HEK293 (cell line): Measurements from ENCODE around the gene CTBP2.

Experiments
- CTCF ChIA-PET: fragments of 350-600 bp; formaldehyde crosslinking; extraction: SDS; loops from one replicate; lab custom pipeline; 2021; ENCODE audit warnings: antibody characterized with exemption; lab: Yijun Ruan, JAX
- POLR2A ChIA-PET: fragments of 300-600 bp; formaldehyde crosslinking; extraction: SDS; loops from one replicate; lab custom pipeline; 2020; ENCODE audit warnings: antibody characterized with exemption, inconsistent platforms; lab: Yijun Ruan, JAX
- H3K27ac ChIP-seq: fragments of 200-500 bp; sonication (Bioruptor generic); 2 replicates; pipeline ENCODE4 v1.5.1; 2014; ENCODE audit warnings: low read depth, low read length, control low read depth, inconsistent platforms; ENCODE audit errors: extremely low read depth
- H3K36me3 ChIP-seq, 2 experiments: fragments of 200-500 bp in 1 of 2; sonication (Bioruptor generic) in 1 of 2; 1 replicate in 1 of 2; 2 replicates in 1 of 2; pipeline ENCODE4 v1.5.1; 2014 to 2017; ENCODE audit warnings: inconsistent platforms in 2 of 2, low read length in 2 of 2; ENCODE audit not compliant: control insufficient read depth in 2 of 2, insufficient read depth in 1 of 2
- H3K4me1 ChIP-seq: fragments of 200-500 bp; sonication (Bioruptor generic); 2 replicates; pipeline ENCODE4 v1.5.1; 2014; ENCODE audit warnings: mild to moderate bottlenecking, low read length, inconsistent platforms; ENCODE audit not compliant: control insufficient read depth, insufficient read depth
- H3K4me3 ChIP-seq: 2 replicates; pipeline ENCODE4 v1.5.1; 2011; ENCODE audit warnings: low read depth, mild to moderate bottlenecking, control low read depth, low read length, moderate library complexity
- H3K9me3 ChIP-seq: fragments of 200-500 bp; sonication (Bioruptor generic); 2 replicates; pipeline ENCODE4 v1.5.1; 2014; ENCODE audit warnings: low read depth, low read length, inconsistent platforms; ENCODE audit not compliant: control insufficient read depth, insufficient read depth
- BCL11B ChIP-seq: fragments of 450-650 bp; formaldehyde crosslinking; IDR thresholded peaks from 2 replicates; pipeline ENCODE4 v1.5.1; 2016; ENCODE audit warnings: low read depth, missing biosample characterization, missing genetic modification characterization
- GFI1B ChIP-seq: fragments of 450-650 bp; formaldehyde crosslinking; IDR thresholded peaks from 2 replicates; pipeline ENCODE4 v1.5.1; 2016; ENCODE audit warnings: missing biosample characterization, missing genetic modification characterization
- HIC1 ChIP-seq: fragments of 450-650 bp; formaldehyde crosslinking; IDR thresholded peaks from 2 replicates; pipeline ENCODE4 v1.5.1; 2016; ENCODE audit warnings: missing biosample characterization, missing genetic modification characterization
- HOXA7 ChIP-seq: sonication (generic); formaldehyde crosslinking; IDR thresholded peaks from 2 replicates; pipeline ENCODE4 v1.8.1; 2022; ENCODE audit warnings: missing genetic modification reagents, borderline replicate concordance
- IKZF3 ChIP-seq: fragments of 450-650 bp; IDR thresholded peaks from 2 replicates; pipeline ENCODE4 v1.5.0; 2018; ENCODE audit warnings: missing biosample characterization, mild to moderate bottlenecking, missing genetic modification characterization, moderate library complexity
- OVOL3 ChIP-seq: fragments of 450-650 bp; formaldehyde crosslinking; IDR thresholded peaks from 2 replicates; pipeline ENCODE4 v1.5.1; 2016; ENCODE audit warnings: missing biosample characterization, missing genetic modification characterization
- PRDM10 ChIP-seq: fragments of 450-650 bp; formaldehyde crosslinking; IDR thresholded peaks from 2 replicates; pipeline ENCODE4 v1.5.1; 2016; ENCODE audit warnings: missing biosample characterization, missing genetic modification characterization
- RBAK ChIP-seq: fragments of 450-650 bp; formaldehyde crosslinking; IDR thresholded peaks from 2 replicates; pipeline ENCODE4 v1.5.1; 2016; ENCODE audit warnings: missing biosample characterization, missing genetic modification characterization
- TCF7L2 ChIP-seq: IDR thresholded peaks from 2 replicates; pipeline ENCODE4 v1.6.1; 2011; ENCODE audit warnings: low read depth, mild to moderate bottlenecking, inconsistent platforms, low read length, moderate library complexity, borderline replicate concordance
- ZBTB21 ChIP-seq: fragments of 450-650 bp; formaldehyde crosslinking; IDR thresholded peaks from 2 replicates; pipeline ENCODE4 v1.5.1; 2017; ENCODE audit warnings: missing biosample characterization, missing genetic modification characterization
- ZBTB49 ChIP-seq: fragments of 450-650 bp; formaldehyde crosslinking; IDR thresholded peaks from 2 replicates; pipeline ENCODE4 v1.5.1; 2016; ENCODE audit warnings: missing biosample characterization, missing genetic modification characterization, low read depth
- ZNF138 ChIP-seq: fragments of 450-650 bp; formaldehyde crosslinking; IDR thresholded peaks from 2 replicates; pipeline ENCODE4 v1.5.1; 2016; ENCODE audit warnings: missing biosample characterization, missing genetic modification characterization, borderline replicate concordance
- ZNF146 ChIP-seq: fragments of 450-650 bp; formaldehyde crosslinking; IDR thresholded peaks from 2 replicates; pipeline ENCODE4 v1.5.1; 2016; ENCODE audit warnings: missing biosample characterization, missing genetic modification characterization
- ZNF16 ChIP-seq: fragments of 450-650 bp; formaldehyde crosslinking; IDR thresholded peaks from 2 replicates; pipeline ENCODE4 v1.5.1; 2016; ENCODE audit warnings: low read depth, missing biosample characterization, missing genetic modification characterization
- ZNF274 ChIP-seq, 2 experiments: fragments of 200-500 bp in 1 of 2; fragments of 450-650 bp in 1 of 2; sonication (Bioruptor generic) in 1 of 2; formaldehyde crosslinking in 1 of 2; IDR thresholded peaks; 2 replicates each; pipeline versions ENCODE4 v1.5.1 to v1.6.1; 2014 to 2016; ENCODE audit warnings: borderline replicate concordance in 1 of 2, inconsistent platforms in 1 of 2, low read length in 1 of 2, missing biosample characterization in 1 of 2, missing genetic modification characterization in 1 of 2
- ZNF292 ChIP-seq: fragments of 450-650 bp; formaldehyde crosslinking; IDR thresholded peaks from 2 replicates; pipeline ENCODE4 v1.5.1; 2016; ENCODE audit warnings: low read depth, missing biosample characterization, missing genetic modification characterization, borderline replicate concordance
- ZNF324 ChIP-seq: fragments of 450-650 bp; formaldehyde crosslinking; IDR thresholded peaks from 2 replicates; pipeline ENCODE4 v1.5.1; 2016; ENCODE audit warnings: missing biosample characterization, missing genetic modification characterization
- ZNF354C ChIP-seq: fragments of 450-650 bp; formaldehyde crosslinking; IDR thresholded peaks from 2 replicates; pipeline ENCODE4 v1.5.1; 2016; ENCODE audit warnings: missing biosample characterization, missing genetic modification characterization, low read depth, borderline replicate concordance
- ZNF416 ChIP-seq: fragments of 450-650 bp; formaldehyde crosslinking; IDR thresholded peaks from 2 replicates; pipeline ENCODE4 v1.5.1; 2016; ENCODE audit warnings: missing biosample characterization, missing genetic modification characterization
- ZNF561 ChIP-seq: fragments of 450-650 bp; IDR thresholded peaks from 2 replicates; pipeline ENCODE4 v1.5.1; 2018; ENCODE audit warnings: missing biosample characterization, missing genetic modification characterization, borderline replicate concordance
- ZNF585B ChIP-seq: fragments of 450-650 bp; formaldehyde crosslinking; IDR thresholded peaks from 2 replicates; pipeline ENCODE4 v1.5.1; 2016; ENCODE audit warnings: missing biosample characterization, missing genetic modification characterization
- ZNF701 ChIP-seq: fragments of 450-650 bp; formaldehyde crosslinking; IDR thresholded peaks from 2 replicates; pipeline ENCODE4 v1.5.1; 2016; ENCODE audit warnings: missing biosample characterization, missing genetic modification characterization
- ZNF830 ChIP-seq: fragments of 450-650 bp; IDR thresholded peaks from 2 replicates; pipeline ENCODE4 v1.5.0; 2018; ENCODE audit warnings: missing biosample characterization, missing genetic modification characterization, low read depth, mild to moderate bottlenecking, moderate library complexity
- ZNF843 ChIP-seq: fragments of 450-650 bp; formaldehyde crosslinking; IDR thresholded peaks from 2 replicates; pipeline ENCODE4 v1.5.1; 2016; ENCODE audit warnings: missing biosample characterization, missing genetic modification characterization
- ZXDB ChIP-seq: fragments of 450-650 bp; formaldehyde crosslinking; IDR thresholded peaks from 2 replicates; pipeline ENCODE4 v1.5.1; 2016; ENCODE audit warnings: missing biosample characterization, missing genetic modification characterization

CTBP2 gene

DNA sequence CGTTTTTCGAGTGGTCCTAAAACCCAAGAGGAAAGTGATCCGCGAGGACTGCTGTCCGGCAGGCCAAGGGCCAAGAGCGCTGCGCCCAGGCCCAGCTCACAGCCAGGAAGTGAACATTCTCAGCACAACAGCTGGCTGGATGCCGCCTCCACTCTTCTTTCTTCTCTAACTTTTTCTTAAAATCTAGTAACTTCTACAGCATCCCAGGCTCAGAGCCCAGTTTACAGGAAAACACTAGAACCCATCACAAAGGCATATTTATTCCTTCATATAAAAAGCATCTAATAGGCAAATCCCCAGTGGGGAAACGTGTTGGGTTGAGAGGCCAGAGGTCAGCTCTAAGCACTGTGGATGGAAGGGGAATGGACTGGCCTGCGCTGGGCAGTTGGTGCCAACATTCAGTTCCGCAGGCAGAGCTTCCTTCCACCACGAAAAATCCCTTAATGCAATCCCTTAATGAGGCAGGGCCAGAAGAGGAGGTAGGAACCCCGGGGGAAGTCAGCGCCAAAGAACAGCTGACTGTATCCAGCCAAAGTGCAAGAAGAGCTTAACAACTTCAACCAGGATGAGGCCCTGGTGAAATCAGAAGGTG is 143.7 kb downstream of the CTBP2 start (continued):
- TF ChIP-seq PRDM10 (tag by site-specific recombination) (no peak), ZNF585B (tag by site-specific recombination) (no peak), ZNF274 (IDR thresholded peaks at IDR 0.05; ENCODE audit: low read length) (no peak), ZNF274 (tag by site-specific recombination; IDR thresholded peaks at IDR 0.05; ENCODE audit: borderline replicate concordance) (no peak)

- H3K4me3 ChIP-seq, result no peak overlapping the region
- H3K27ac ChIP-seq, result no peak overlapping the region
- no peaks in the 10 kb centered on the region for H3K9me3 ChIP-seq
- no peaks in the 10 kb centered on the region; the same call in 1 of the 2 replicates for H3K4me1 ChIP-seq
- POLR2A ChIA-PET, result no interaction called here
- TF ChIP-seq ZNF354C (tag by site-specific recombination), result no peak
- no peak for TF ChIP-seq RBAK (tag by site-specific recombination)
- no peak for TF ChIP-seq IKZF3 (tag by site-specific recombination)
- no peak for TF ChIP-seq BCL11B (tag by site-specific recombination)
- TF ChIP-seq GFI1B (tag by site-specific recombination), result no peak
- CTCF ChIA-PET, result interaction anchor here (1.7 kb wide), 1 partner anchor 32 kb away, joined by 8 read pairs; no protein-coding TSS in a partner anchor
- H3K36me3 ChIP-seq, result peaks cover 0 to 43% of the 10 kb centered on the region in 2 experiments; a peak in 2 of 3 replicates
Measured at GRCh38 chr10:125016123-125016522, 144.2 kb downstream of the CTBP2 start.

DNA sequence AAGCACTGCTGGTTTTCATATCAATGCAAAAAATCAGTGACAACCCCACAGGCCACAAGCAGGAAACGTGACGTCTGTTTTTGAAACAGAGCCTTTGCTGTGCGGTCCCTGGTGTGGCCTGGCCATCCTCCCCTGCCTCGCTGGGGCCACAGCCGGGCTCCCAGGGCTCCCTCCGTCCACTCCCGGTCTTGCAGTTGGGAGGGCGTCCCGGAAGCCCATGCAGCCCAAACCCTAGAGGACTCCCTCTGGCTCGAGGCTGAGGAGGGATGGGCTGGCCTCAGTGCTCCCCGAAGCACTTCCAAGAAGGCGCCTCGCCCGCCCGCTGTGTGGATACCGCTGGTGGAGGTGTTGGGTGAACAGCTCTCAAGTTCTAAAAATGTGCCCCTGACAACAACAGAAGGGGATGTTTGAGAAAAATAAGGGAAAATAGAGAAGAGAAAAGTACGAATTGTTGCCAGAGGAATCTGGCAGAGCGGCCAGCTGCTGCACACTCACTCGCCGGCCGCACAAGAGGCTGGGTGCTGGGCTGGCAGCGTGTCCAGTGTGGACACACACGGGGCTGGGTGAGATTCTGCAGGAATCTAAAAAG is 144.9 kb downstream of the CTBP2 start:
- no peak overlapping the region for H3K27ac ChIP-seq
- no peaks in the 10 kb centered on the region; the same call in 1 of the 2 replicates for H3K4me1 ChIP-seq
- no peak overlapping the region for H3K4me3 ChIP-seq
- H3K36me3 ChIP-seq, result peaks cover 0 to 37% of the 10 kb centered on the region in 2 experiments; a peak in 2 of 3 replicates
- ChIA-PET POLR2A (no interaction called here), CTCF (no interaction called here)
- H3K9me3 ChIP-seq, result no peaks in the 10 kb centered on the region
- no peak for TF ChIP-seq ZXDB (tag by site-specific recombination)
- no peak for TF ChIP-seq ZNF843 (tag by site-specific recombination)
- TF ChIP-seq ZNF416 (tag by site-specific recombination), result no peak
- no peak for TF ChIP-seq ZBTB49 (tag by site-specific recombination)
- TF ChIP-seq ZNF16 (tag by site-specific recombination), result no peak
- no peak for TF ChIP-seq ZNF701 (tag by site-specific recombination)
- TF ChIP-seq ZNF830, result no peak
- no peak for TF ChIP-seq HOXA7 (CRISPR knock-in tag)
- no peak for TF ChIP-seq HIC1 (tag by site-specific recombination)
- TF ChIP-seq ZNF292, result no peak
- no peak for TF ChIP-seq ZNF561 (tag by site-specific recombination)
- TF ChIP-seq ZNF324, result no peak
- TF ChIP-seq TCF7L2, result no peak
- no peak for TF ChIP-seq OVOL3 (tag by site-specific recombination)
- TF ChIP-seq ZNF138 (tag by site-specific recombination), result no peak
- TF ChIP-seq ZBTB21 (tag by site-specific recombination), result no peak
- no peak for TF ChIP-seq ZNF146 (tag by site-specific recombination)
